HepG2 (cell line): ENCODE results near the gene TTLL4. TPM values are rescaled to one million over a fixed set of nuclear protein-coding genes. Genes with fewer than 3 reads are reported as not detected.
A peak's percentile ranks its signal among the peaks of the same experiment; 100 is the strongest.

Experiments used
- ARNT ChIP-seq: fragments of 450-650 bp; IDR thresholded peaks from 2 replicates; pipeline ENCODE4 v1.6.1; 2017
- CEBPG ChIP-seq: IDR thresholded peaks from 2 replicates; pipeline ENCODE4 v1.6.1; 2016
- FOSL1 ChIP-seq: sonication (generic); formaldehyde crosslinking; IDR thresholded peaks from 2 replicates; pipeline ENCODE4 v1.9.0; 2021; ENCODE audit warnings: missing genetic modification reagents, borderline replicate concordance
- FOXA1 ChIP-seq, 2 experiments: fragments of 450-650 bp in 1 of 2; sonication (generic) in 1 of 2; formaldehyde crosslinking in 1 of 2; IDR thresholded peaks; 2 replicates each; pipeline versions ENCODE4 v1.4.0 to v1.6.1; 2016 to 2020; ENCODE audit warnings: missing genetic modification reagents in 1 of 2
- FOXJ3 ChIP-seq: sonication (generic); formaldehyde crosslinking; IDR thresholded peaks from 2 replicates; pipeline ENCODE4 v1.4.0; 2020; ENCODE audit warnings: missing genetic modification reagents, mild to moderate bottlenecking, borderline replicate concordance
- HIVEP1 ChIP-seq: sonication (generic); formaldehyde crosslinking; IDR thresholded peaks from 2 replicates; pipeline ENCODE4 v1.4.0; 2020; ENCODE audit warnings: mild to moderate bottlenecking, missing genetic modification reagents
- HNF4A ChIP-seq: sonication (generic); formaldehyde crosslinking; IDR thresholded peaks from 2 replicates; pipeline ENCODE4 v1.4.0; 2020; ENCODE audit warnings: missing genetic modification reagents
- HNRNPL ChIP-seq: fragments of 200-400 bp; formaldehyde crosslinking; IDR thresholded peaks from 2 replicates; pipeline ENCODE4 v1.6.1; 2017; ENCODE audit warnings: mild to moderate bottlenecking, low read depth, low read length
- MEIS2 ChIP-seq: sonication (generic); formaldehyde crosslinking; IDR thresholded peaks from 2 replicates; pipeline ENCODE4 v1.9.0; 2021; ENCODE audit warnings: mild to moderate bottlenecking, missing genetic modification reagents
- MIXL1 ChIP-seq: IDR thresholded peaks from 2 replicates; pipeline ENCODE4 v1.6.1; 2016
- RAD21 ChIP-seq: fragments of 450-650 bp; formaldehyde crosslinking; IDR thresholded peaks from 2 replicates; pipeline ENCODE4 v1.5.0; 2020; ENCODE audit warnings: mild to moderate bottlenecking
- RBM39 ChIP-seq: fragments of 200-400 bp; formaldehyde crosslinking; IDR thresholded peaks from one replicate; pipeline ENCODE4 v1.6.1; 2018; ENCODE audit warnings: antibody characterized with exemption, mild to moderate bottlenecking, low read depth, low read length; ENCODE audit not compliant: poor library complexity, severe bottlenecking
- RFX3 ChIP-seq: IDR thresholded peaks from 2 replicates; pipeline ENCODE4 v1.6.1; 2016; ENCODE audit warnings: missing biosample characterization, missing genetic modification reagents
- SMAD3 ChIP-seq: sonication (generic); formaldehyde crosslinking; IDR thresholded peaks from 2 replicates; pipeline ENCODE4 v1.4.0; 2020; ENCODE audit warnings: missing genetic modification reagents
- SMC3 ChIP-seq: IDR thresholded peaks from 2 replicates; pipeline ENCODE4 v1.6.1; 2011; ENCODE audit warnings: low read length, improper control_type of control experiment
- ZKSCAN1 ChIP-seq: fragments of 150-350 bp; IDR thresholded peaks from 2 replicates; pipeline ENCODE4 v1.6.1; 2014; ENCODE audit warnings: low read length
- ZNF331 ChIP-seq: sonication (generic); formaldehyde crosslinking; IDR thresholded peaks from 2 replicates; pipeline ENCODE4 v1.4.0; 2020; ENCODE audit warnings: missing genetic modification reagents
- ZNF333 ChIP-seq: sonication (generic); formaldehyde crosslinking; IDR thresholded peaks from 2 replicates; pipeline ENCODE4 v1.4.0; 2020; ENCODE audit warnings: mild to moderate bottlenecking, missing genetic modification reagents, borderline replicate concordance
- ZNF768 ChIP-seq: sonication (generic); formaldehyde crosslinking; IDR thresholded peaks from 2 replicates; pipeline ENCODE4 v1.4.0; 2020; ENCODE audit warnings: missing genetic modification reagents
- ZNF772 ChIP-seq: sonication (generic); formaldehyde crosslinking; IDR thresholded peaks from 2 replicates; pipeline ENCODE4 v1.5.0; 2020; ENCODE audit warnings: mild to moderate bottlenecking, missing genetic modification reagents
- polyA plus RNA-seq, 8 experiments: library from polyadenylated mRNA; depleted of rRNA in 3 of 8; stranded (reverse) in 7 of 8; unstranded in 1 of 8; fragments of >200 nt; fragmentation: Illumina TruSeq in 4 of 8; extraction: Trizol in 4 of 8; gene quantifications; 2 replicates each; pipeline versions ENCODE4 v1.2.1 to v1.2.3, GENCODE V29; 2011 to 2016; ENCODE audit warnings: low read depth in 4 of 8, missing spikeins in 1 of 8, mixed read lengths in 1 of 8; ENCODE audit not compliant: insufficient read depth in 1 of 8
- total RNA-seq, 5 experiments: library from RNA; depleted of rRNA; stranded (reverse); fragments of >200 nt; fragmentation: Illumina TruSeq; extraction: Trizol; gene quantifications; 2 replicates each; pipeline ENCODE4 v1.2.3, GENCODE V29; 2016; ENCODE audit warnings: low read depth in 1 of 5
- TF ChIP-seq, protein P1 (sequence below): sonication (generic); formaldehyde crosslinking; IDR thresholded peaks from 2 replicates; pipeline ENCODE4 v1.9.0; 2021; ENCODE audit warnings: missing genetic modification reagents, borderline replicate concordance
- TF ChIP-seq, protein P2 (sequence below): sonication (generic); formaldehyde crosslinking; IDR thresholded peaks from 2 replicates; pipeline ENCODE4 v1.4.0; 2020; ENCODE audit warnings: low read depth, mild to moderate bottlenecking, missing genetic modification reagents
- TF ChIP-seq, protein P3 (sequence below): sonication (generic); formaldehyde crosslinking; IDR thresholded peaks from 2 replicates; pipeline ENCODE4 v1.5.0; 2020; ENCODE audit warnings: mild to moderate bottlenecking, low read depth, missing genetic modification reagents, borderline replicate concordance
- TF ChIP-seq, protein P4 (sequence below): sonication (generic); formaldehyde crosslinking; IDR thresholded peaks from 2 replicates; pipeline ENCODE4 v1.4.0; 2020; ENCODE audit warnings: missing genetic modification reagents

The TTLL4 gene
- total and polyA plus RNA-seq, 2 of the 13 experiments (the other 11 are each of a cell fraction or from before 2014, with no cell fraction given), result 77.5 to 84.6 TPM

DNA sequence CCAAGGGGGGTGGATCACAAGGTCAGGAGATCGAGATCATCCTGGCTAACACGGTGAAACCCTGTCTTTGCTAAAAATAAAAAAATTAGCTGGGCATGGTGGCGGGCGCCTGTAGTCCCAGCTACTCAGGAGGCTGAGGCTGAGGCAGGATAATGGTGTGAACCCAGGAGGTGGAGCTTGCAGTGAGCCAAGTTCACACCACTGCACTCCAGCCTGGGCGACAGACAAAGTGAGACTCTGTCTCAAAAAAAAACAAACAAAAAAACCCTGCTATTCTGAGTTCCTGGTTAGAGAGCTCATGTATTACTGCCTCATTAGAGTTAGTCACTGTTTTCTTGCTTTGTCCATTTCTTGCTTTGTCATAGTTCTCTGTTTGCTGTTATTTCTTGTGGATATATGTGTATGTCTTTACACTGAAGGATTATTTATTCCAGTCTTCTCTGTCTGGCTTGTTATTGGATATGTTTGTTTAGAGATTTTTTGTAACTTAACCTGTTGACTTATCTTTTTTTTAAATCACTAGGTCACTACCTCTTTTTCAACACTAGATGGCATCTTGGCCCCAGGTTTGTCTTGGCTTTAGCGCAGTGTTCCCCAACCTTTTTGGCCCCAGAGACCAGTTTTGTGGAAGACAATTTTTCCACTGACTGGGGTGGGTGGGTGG, 17.0 kb downstream of the TTLL4 start (continued):
- no peak for TF ChIP-seq ZNF333 (CRISPR knock-in tag)
- no peak for TF ChIP-seq FOXA1 (IDR thresholded peaks at IDR 0.05)
- peak; percentile 66 for TF ChIP-seq FOXA1 (CRISPR knock-in tag; IDR thresholded peaks at IDR 0.05)
- no peak for TF ChIP-seq ZNF772
- no peak for TF ChIP-seq HNRNPL
- TF ChIP-seq FOSL1 (CRISPR knock-in tag), result no peak
- no peak for TF ChIP-seq HIVEP1 (CRISPR knock-in tag)
- TF ChIP-seq SMAD3 (CRISPR knock-in tag), result 0 out of 2 replicates have a peak, but pooled peaks have one; percentile 36
- no peak for TF ChIP-seq ZNF768 (CRISPR knock-in tag)
- TF ChIP-seq MIXL1 (CRISPR knock-in tag), result 0 out of 2 replicates have a peak, but pooled peaks have one; percentile 20
- no peak for TF ChIP-seq HNF4A (CRISPR knock-in tag)
- TF ChIP-seq, protein P1, sequence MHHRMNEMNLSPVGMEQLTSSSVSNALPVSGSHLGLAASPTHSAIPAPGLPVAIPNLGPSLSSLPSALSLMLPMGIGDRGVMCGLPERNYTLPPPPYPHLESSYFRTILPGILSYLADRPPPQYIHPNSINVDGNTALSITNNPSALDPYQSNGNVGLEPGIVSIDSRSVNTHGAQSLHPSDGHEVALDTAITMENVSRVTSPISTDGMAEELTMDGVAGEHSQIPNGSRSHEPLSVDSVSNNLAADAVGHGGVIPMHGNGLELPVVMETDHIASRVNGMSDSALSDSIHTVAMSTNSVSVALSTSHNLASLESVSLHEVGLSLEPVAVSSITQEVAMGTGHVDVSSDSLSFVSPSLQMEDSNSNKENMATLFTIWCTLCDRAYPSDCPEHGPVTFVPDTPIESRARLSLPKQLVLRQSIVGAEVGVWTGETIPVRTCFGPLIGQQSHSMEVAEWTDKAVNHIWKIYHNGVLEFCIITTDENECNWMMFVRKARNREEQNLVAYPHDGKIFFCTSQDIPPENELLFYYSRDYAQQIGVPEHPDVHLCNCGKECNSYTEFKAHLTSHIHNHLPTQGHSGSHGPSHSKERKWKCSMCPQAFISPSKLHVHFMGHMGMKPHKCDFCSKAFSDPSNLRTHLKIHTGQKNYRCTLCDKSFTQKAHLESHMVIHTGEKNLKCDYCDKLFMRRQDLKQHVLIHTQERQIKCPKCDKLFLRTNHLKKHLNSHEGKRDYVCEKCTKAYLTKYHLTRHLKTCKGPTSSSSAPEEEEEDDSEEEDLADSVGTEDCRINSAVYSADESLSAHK (CRISPR knock-in tag), result no peak
- TF ChIP-seq SMC3, result peak; percentile 97
- peak; percentile 46; the same call in 1 of the 2 replicates for TF ChIP-seq FOXJ3
- TF ChIP-seq RAD21, result peak; percentile 77
- TF ChIP-seq, protein P2, sequence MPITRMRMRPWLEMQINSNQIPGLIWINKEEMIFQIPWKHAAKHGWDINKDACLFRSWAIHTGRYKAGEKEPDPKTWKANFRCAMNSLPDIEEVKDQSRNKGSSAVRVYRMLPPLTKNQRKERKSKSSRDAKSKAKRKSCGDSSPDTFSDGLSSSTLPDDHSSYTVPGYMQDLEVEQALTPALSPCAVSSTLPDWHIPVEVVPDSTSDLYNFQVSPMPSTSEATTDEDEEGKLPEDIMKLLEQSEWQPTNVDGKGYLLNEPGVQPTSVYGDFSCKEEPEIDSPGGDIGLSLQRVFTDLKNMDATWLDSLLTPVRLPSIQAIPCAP (CRISPR knock-in tag), result no peak
- TF ChIP-seq RFX3 (CRISPR knock-in tag), result no peak
- TF ChIP-seq, protein P3, sequence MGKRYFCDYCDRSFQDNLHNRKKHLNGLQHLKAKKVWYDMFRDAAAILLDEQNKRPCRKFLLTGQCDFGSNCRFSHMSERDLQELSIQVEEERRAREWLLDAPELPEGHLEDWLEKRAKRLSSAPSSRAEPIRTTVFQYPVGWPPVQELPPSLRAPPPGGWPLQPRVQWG (CRISPR knock-in tag), result no peak
- no peak for TF ChIP-seq RBM39
- TF ChIP-seq ARNT, result no peak
- TF ChIP-seq MEIS2, result no peak
- no peak for TF ChIP-seq CEBPG (CRISPR knock-in tag)
- TF ChIP-seq ZNF331 (CRISPR knock-in tag), result 0 out of 2 replicates have a peak, but pooled peaks have one; percentile 33
- TF ChIP-seq, protein P4, sequence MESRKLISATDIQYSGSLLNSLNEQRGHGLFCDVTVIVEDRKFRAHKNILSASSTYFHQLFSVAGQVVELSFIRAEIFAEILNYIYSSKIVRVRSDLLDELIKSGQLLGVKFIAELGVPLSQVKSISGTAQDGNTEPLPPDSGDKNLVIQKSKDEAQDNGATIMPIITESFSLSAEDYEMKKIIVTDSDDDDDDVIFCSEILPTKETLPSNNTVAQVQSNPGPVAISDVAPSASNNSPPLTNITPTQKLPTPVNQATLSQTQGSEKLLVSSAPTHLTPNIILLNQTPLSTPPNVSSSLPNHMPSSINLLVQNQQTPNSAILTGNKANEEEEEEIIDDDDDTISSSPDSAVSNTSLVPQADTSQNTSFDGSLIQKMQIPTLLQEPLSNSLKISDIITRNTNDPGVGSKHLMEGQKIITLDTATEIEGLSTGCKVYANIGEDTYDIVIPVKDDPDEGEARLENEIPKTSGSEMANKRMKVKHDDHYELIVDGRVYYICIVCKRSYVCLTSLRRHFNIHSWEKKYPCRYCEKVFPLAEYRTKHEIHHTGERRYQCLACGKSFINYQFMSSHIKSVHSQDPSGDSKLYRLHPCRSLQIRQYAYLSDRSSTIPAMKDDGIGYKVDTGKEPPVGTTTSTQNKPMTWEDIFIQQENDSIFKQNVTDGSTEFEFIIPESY (CRISPR knock-in tag), result peak; percentile 90
- no peak for TF ChIP-seq ZKSCAN1
